B cell (primary cell): ENCODE measurements around the gene SGCD. TPM values are rescaled to one million over a fixed set of nuclear protein-coding genes. Genes with fewer than 3 reads are reported as not detected.

ENCODE experiments used
- ATAC-seq: fragments of 200-7000 bp; cut with Tn5 transposase; one replicate; pipeline ENCODE4 v1.10.0; 2021; ENCODE audit warnings: low read depth, mild to moderate bottlenecking, moderate number of reproducible peaks, moderate library complexity
- CTCF ChIA-PET: fragments of 350-600 bp; sonication (Branson Sonifier 250); formaldehyde crosslinking; loops from one replicate; lab custom pipeline; 2021; ENCODE audit warnings: antibody characterized with exemption, inconsistent platforms; lab: Charles Lee
- POLR2A ChIA-PET: fragments of 350-600 bp; sonication (Branson Sonifier 250); formaldehyde crosslinking; loops from one replicate; lab custom pipeline; 2021; ENCODE audit warnings: antibody characterized with exemption; lab: Charles Lee
- DNase-seq: peaks from one replicate; pipeline ENCODE4 v3.0.0; 2013
- H2AFZ ChIP-seq: 2 replicates; pipeline ENCODE4 v1.6.1; 2012; ENCODE audit warnings: mild to moderate bottlenecking, low read depth, low read length; ENCODE audit not compliant: insufficient read depth, poor library complexity, severe bottlenecking
- H3K27ac ChIP-seq, 2 donors: 1 replicate in 1 of 2; 2 replicates in 1 of 2; pipeline ENCODE4 v1.5.1; 2012 to 2013; ENCODE audit warnings: low read length in 2 of 2, mild to moderate bottlenecking in 2 of 2, moderate library complexity in 1 of 2
- H3K27me3 ChIP-seq, 4 experiments: fragments of 200-600 bp in 1 of 4; sonication (generic) in 1 of 4; replicated peaks in 1 of 4; 1 replicate in 2 of 4; 2 replicates in 2 of 4; pipeline versions ENCODE4 v1.6.1 to v1.7.0; 2013 to 2016; ENCODE audit warnings: low read length in 3 of 4, mild to moderate bottlenecking in 2 of 4, mixed read lengths in 1 of 4, moderate library complexity in 1 of 4; ENCODE audit not compliant: insufficient read depth in 4 of 4, control insufficient read depth in 3 of 4; ENCODE audit errors: control extremely low read depth in 1 of 4
- H3K36me3 ChIP-seq, 2 experiments: replicated peaks in 1 of 2; 1 replicate in 1 of 2; 2 replicates in 1 of 2; pipeline versions ENCODE4 v1.6.1 to v1.7.1; 2013; ENCODE audit warnings: low read length in 1 of 2; ENCODE audit not compliant: insufficient read depth in 2 of 2, control insufficient read depth in 1 of 2; ENCODE audit errors: control extremely low read depth in 1 of 2, extremely low read depth in 1 of 2
- H3K4me1 ChIP-seq, 2 donors: fragments of 200-600 bp in 1 of 2; sonication (generic) in 1 of 2; 1 replicate in 1 of 2; 2 replicates in 1 of 2; pipeline versions ENCODE4 v1.5.1 to v1.6.1; 2013 to 2017; ENCODE audit warnings: low read length in 2 of 2; ENCODE audit not compliant: control insufficient read depth in 2 of 2, insufficient read depth in 2 of 2
- H3K4me2 ChIP-seq: replicated peaks from 2 replicates; pipeline ENCODE3; 2012; ENCODE audit warnings: mild to moderate bottlenecking, low read depth, low read length; ENCODE audit not compliant: poor library complexity, severe bottlenecking
- H3K4me3 ChIP-seq, 5 experiments: fragments of 200-600 bp in 1 of 5; sonication (generic) in 1 of 5; 1 replicate in 3 of 5; 2 replicates in 2 of 5; pipeline versions ENCODE4 v1.5.1 to v1.7.0; 2011 to 2016; ENCODE audit warnings: low read length in 4 of 5, mild to moderate bottlenecking in 4 of 5, low read depth in 2 of 5, control low read depth in 1 of 5, moderate library complexity in 1 of 5; ENCODE audit not compliant: insufficient read depth in 1 of 5; ENCODE audit errors: control extremely low read depth in 1 of 5, extremely low read depth in 1 of 5
- H3K79me2 ChIP-seq: fragments of 200-600 bp; sonication (generic); one replicate; pipeline ENCODE4 v1.6.0; 2016; ENCODE audit warnings: low read length; ENCODE audit not compliant: control insufficient read depth, insufficient read depth
- H3K9ac ChIP-seq: fragments of 200-600 bp; sonication (generic); 2 replicates; pipeline ENCODE4 v1.6.1; 2017; ENCODE audit warnings: mild to moderate bottlenecking, low read length, moderate library complexity
- H3K9me3 ChIP-seq, 3 donors: one replicate each; pipeline versions ENCODE4 v1.6.1 to v1.7.1; 2013; ENCODE audit warnings: low read length in 2 of 3; ENCODE audit not compliant: control insufficient read depth in 2 of 3, insufficient read depth in 1 of 3; ENCODE audit errors: control extremely low read depth in 1 of 3
- H4K20me1 ChIP-seq: 2 replicates; pipeline ENCODE4 v1.6.0; 2012; ENCODE audit warnings: mild to moderate bottlenecking, low read length; ENCODE audit not compliant: insufficient read depth, control insufficient read depth, poor library complexity, severe bottlenecking
- H3K27ac Mint-ChIP-seq: one replicate; pipeline ENCODE4 v1.8.0; 2021; ENCODE audit warnings: mixed read lengths
- H3K27me3 Mint-ChIP-seq: one replicate; pipeline ENCODE4 v1.8.0; 2021; ENCODE audit warnings: mixed read lengths
- H3K4me1 Mint-ChIP-seq: one replicate; pipeline ENCODE4 v1.8.0; 2021; ENCODE audit warnings: mixed read lengths
- H3K4me3 Mint-ChIP-seq: one replicate; pipeline ENCODE4 v1.8.0; 2021; ENCODE audit warnings: mixed read lengths
- H3K9me3 Mint-ChIP-seq: one replicate; pipeline ENCODE4 v1.8.0; 2022; ENCODE audit warnings: mixed read lengths; ENCODE audit not compliant: insufficient read depth
- EZH2 ChIP-seq: IDR thresholded peaks from 2 replicates; pipeline ENCODE4 v1.6.1; 2012; ENCODE audit warnings: borderline replicate concordance, low read depth, mild to moderate bottlenecking, moderate library complexity, low read length; ENCODE audit not compliant: insufficient read depth, poor library complexity, severe bottlenecking
- WGBS: methylation state at CpG from one replicate; pipeline ENCODE4 v1.1.5; 2013; ENCODE audit warnings: missing lambda C conversion rate; ENCODE audit not compliant: insufficient coverage; 5-methylcytosine and 5-hydroxymethylcytosine counted together
- intact Hi-C: fragments of 100-400 bp; cut with micrococcal nuclease; formaldehyde crosslinking; loops from one replicate; pipeline ENCODE4 v1.10.0; 2022
- polyA plus RNA-seq: library from polyadenylated mRNA; depleted of rRNA; stranded (reverse); fragments of >200 nt; gene quantifications from 2 replicates; pipeline ENCODE4 v1.2.3, GENCODE V29; 2012
- total RNA-seq, 2 donors: library from RNA; stranded (reverse); fragments of 120-200 nt in 1 of 2; gene quantifications; 1 replicate in 1 of 2; 2 replicates in 1 of 2; pipeline versions ENCODE4 v1.2.3 to v1.2.4, GENCODE V29; 2013 to 2022
- TF ChIP-seq, protein P1 (sequence below): fragments of 200-600 bp; IDR thresholded peaks from one replicate; pipeline ENCODE4 v1.8.0; 2022; ENCODE audit warnings: antibody characterized with exemption, mild to moderate bottlenecking

SGCD gene
- total and polyA plus RNA-seq, 2 donors (not counting 1 experiment from before 2014, with no cell fraction given) = not detected

DNA sequence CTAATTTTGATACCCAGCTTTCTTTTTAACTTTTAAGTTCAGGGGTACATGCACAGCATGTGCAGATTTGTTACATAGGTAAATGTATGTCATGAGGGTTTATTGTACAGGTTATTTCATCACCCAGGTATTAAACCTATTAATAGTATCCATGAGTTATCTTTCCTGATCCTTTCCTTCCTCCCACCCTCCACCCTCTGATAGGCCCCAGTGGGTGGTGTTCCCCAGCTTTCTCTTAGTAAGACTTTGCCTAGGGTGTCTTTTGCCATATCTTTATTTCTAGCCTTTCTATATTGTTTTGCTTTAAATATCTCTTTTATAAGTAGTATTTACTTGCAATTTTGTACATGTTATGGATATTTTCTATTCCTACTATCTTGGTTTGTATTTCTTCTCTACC lies 243.7 kb downstream of the SGCD start:
- H3K4me1 Mint-ChIP-seq = no peaks in the 10 kb centered on the region
- no peak overlapping the region for H3K4me3 Mint-ChIP-seq
- intact Hi-C loops = no loop called here
- Histone ChIP-seq H2AFZ (no peak overlapping the region), H3K27ac (no peak overlapping the region), H3K4me1 (no peaks in the 10 kb centered on the region), H3K36me3 (no peaks in the 10 kb centered on the region), H3K79me2 (no peaks in the 10 kb centered on the region), H3K4me3 (no peak overlapping the region), H3K9me3 (no peaks in the 10 kb centered on the region), H3K9ac (no peak overlapping the region), H4K20me1 (no peaks in the 10 kb centered on the region), H3K27me3 (no peaks in the 10 kb centered on the region), H3K4me2 (no peak overlapping the region)
- TF ChIP-seq EZH2 = no peak
- TF ChIP-seq, protein P1, sequence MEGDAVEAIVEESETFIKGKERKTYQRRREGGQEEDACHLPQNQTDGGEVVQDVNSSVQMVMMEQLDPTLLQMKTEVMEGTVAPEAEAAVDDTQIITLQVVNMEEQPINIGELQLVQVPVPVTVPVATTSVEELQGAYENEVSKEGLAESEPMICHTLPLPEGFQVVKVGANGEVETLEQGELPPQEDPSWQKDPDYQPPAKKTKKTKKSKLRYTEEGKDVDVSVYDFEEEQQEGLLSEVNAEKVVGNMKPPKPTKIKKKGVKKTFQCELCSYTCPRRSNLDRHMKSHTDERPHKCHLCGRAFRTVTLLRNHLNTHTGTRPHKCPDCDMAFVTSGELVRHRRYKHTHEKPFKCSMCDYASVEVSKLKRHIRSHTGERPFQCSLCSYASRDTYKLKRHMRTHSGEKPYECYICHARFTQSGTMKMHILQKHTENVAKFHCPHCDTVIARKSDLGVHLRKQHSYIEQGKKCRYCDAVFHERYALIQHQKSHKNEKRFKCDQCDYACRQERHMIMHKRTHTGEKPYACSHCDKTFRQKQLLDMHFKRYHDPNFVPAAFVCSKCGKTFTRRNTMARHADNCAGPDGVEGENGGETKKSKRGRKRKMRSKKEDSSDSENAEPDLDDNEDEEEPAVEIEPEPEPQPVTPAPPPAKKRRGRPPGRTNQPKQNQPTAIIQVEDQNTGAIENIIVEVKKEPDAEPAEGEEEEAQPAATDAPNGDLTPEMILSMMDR = no peak
- ChIA-PET POLR2A (no interaction called here), CTCF (no interaction called here)
- no peak for DNase-seq
- no peaks in the 10 kb centered on the region for H3K9me3 Mint-ChIP-seq
- ATAC-seq = no peak
- no peak overlapping the region for H3K27ac Mint-ChIP-seq
- no peaks in the 10 kb centered on the region for H3K27me3 Mint-ChIP-seq

DNA sequence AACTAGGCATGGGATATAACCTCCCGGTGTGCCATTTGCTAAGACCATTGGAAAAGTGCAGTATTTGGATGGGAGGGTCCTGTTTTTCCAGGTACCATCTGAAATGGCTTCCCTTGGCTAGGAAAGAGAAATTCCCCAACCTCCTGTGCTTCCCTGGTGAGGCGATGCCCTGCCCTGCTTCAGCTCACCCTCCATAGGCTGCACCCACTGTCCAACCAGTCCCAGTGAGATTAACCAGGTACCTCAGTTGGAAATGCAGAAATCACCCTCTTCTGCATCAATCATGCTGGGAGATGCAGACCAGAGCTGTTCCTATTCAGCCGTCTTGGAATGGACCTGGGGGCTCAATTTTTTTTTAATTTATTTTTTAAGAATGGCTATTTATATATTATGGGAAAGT lies 254.8 kb downstream of the SGCD start:
- H3K9me3 ChIP-seq = peaks cover 0 to 7% (median 0%) of the 10 kb centered on the region in 3 donors
- H3K79me2 ChIP-seq = no peaks in the 10 kb centered on the region
- DNase-seq = no peak
- no peaks in the 10 kb centered on the region for H3K27me3 ChIP-seq
- POLR2A ChIA-PET = no interaction called here
- H3K36me3 ChIP-seq = no peaks in the 10 kb centered on the region
- no peak overlapping the region for H3K27ac ChIP-seq
- no peak for TF ChIP-seq EZH2
- TF ChIP-seq, protein P1 = no peak
- no peak overlapping the region for H3K4me3 ChIP-seq
- H4K20me1 ChIP-seq = no peaks in the 10 kb centered on the region
- no peak overlapping the region for H2AFZ ChIP-seq
- Mint-ChIP-seq H3K4me3 (no peak overlapping the region), H3K9me3 (peaks cover 11% of the 10 kb centered on the region), H3K27me3 (peaks cover 11% of the 10 kb centered on the region), H3K4me1 (no peaks in the 10 kb centered on the region), H3K27ac (no peak overlapping the region)
- intact Hi-C loops = no loop called here
- CTCF ChIA-PET = no interaction called here
- WGBS = 67% methylated on average over 2 of the region's 3 CpGs
- no peak for ATAC-seq
- no peak overlapping the region for H3K4me2 ChIP-seq
- H3K4me1 ChIP-seq = no peaks in the 10 kb centered on the region
- H3K9ac ChIP-seq = no peak overlapping the region
